HepG2 (cell line): Measurements from ENCODE around the gene TBC1D10B. TPM values are rescaled to one million over a fixed set of nuclear protein-coding genes. Genes with fewer than 3 reads are reported as not detected.

ENCODE experiments used
- ATAC-seq: fragments of 200-7000 bp; cut with Tn5 transposase; 3 replicates; pipeline ENCODE4 v1.9.1; 2020; ENCODE audit warnings: mild to moderate bottlenecking, moderate library complexity
- BruUV-seq: library from RNA; stranded (reverse); fragments of 400-500 nt; replicated peaks from 2 replicates; lab custom pipeline; 2021; lab: Mats Ljungman, UMichigan
- CTCF ChIA-PET: fragments of 300-600 bp; formaldehyde crosslinking; extraction: SDS; loops from one replicate; lab custom pipeline; 2021; ENCODE audit warnings: low total read pairs, inconsistent platforms, low intra/inter-chr PET ratio; lab: Yijun Ruan, JAX
- POLR2A ChIA-PET: fragments of 350-600 bp; sonication (Branson Sonifier 250); formaldehyde crosslinking; loops from one replicate; lab custom pipeline; 2020; ENCODE audit warnings: antibody characterized with exemption, inconsistent platforms; lab: Yijun Ruan, JAX
- DNase-seq: peaks from one replicate; pipeline ENCODE4 v3.0.0-alpha.2; 2015; ENCODE audit warnings: low spot score
- FAIRE-seq: peaks from 3 replicates; lab custom pipeline; 2011; peaks lifted over from hg19 to GRCh38; lab: Jason Lieb, UNC
- H2AFZ ChIP-seq: one replicate; pipeline ENCODE4 v1.6.1; 2011; ENCODE audit warnings: low read length, inconsistent platforms
- H3K27ac ChIP-seq: fragments of 300-600 bp; 3 replicates; pipeline ENCODE4 v1.8.0; 2011; ENCODE audit warnings: mixed run types, mild to moderate bottlenecking, mixed read lengths, low read length, inconsistent platforms; ENCODE audit not compliant: insufficient read depth; ENCODE audit errors: extremely low read length
- H3K27me3 ChIP-seq, 2 experiments: fragments of 200-600 bp in 1 of 2; 2 replicates in 1 of 2; 3 replicates in 1 of 2; pipeline versions ENCODE4 v1.6.0 to v1.8.0; 2011; ENCODE audit warnings: low read length in 2 of 2, mild to moderate bottlenecking in 2 of 2, moderate library complexity in 2 of 2, inconsistent platforms in 1 of 2; ENCODE audit not compliant: insufficient read depth in 2 of 2, control insufficient read depth in 1 of 2
- H3K36me3 ChIP-seq, 2 experiments: fragments of 200-600 bp in 1 of 2; replicated peaks in 1 of 2; 2 replicates in 1 of 2; 3 replicates in 1 of 2; pipeline versions ENCODE4 v1.5.1 to v1.8.0; 2011; ENCODE audit warnings: low read length in 2 of 2, inconsistent platforms in 1 of 2; ENCODE audit not compliant: insufficient read depth in 2 of 2, control insufficient read depth in 1 of 2
- H3K4me1 ChIP-seq: 2 replicates; pipeline ENCODE4 v1.5.1; 2012; ENCODE audit warnings: low read length, inconsistent platforms; ENCODE audit not compliant: insufficient read depth
- H3K4me2 ChIP-seq: 2 replicates; pipeline ENCODE4 v1.6.0; 2011; ENCODE audit warnings: low read depth, low read length, inconsistent platforms
- H3K4me3 ChIP-seq, 3 experiments: fragments of 200-600 bp in 1 of 3; sonication (generic), shearing (Covaris generic) in 1 of 3; replicated peaks in 1 of 3; 2 replicates each; pipeline ENCODE4 v1.5.1; 2011 to 2016; ENCODE audit warnings: low read length in 3 of 3, inconsistent platforms in 2 of 3, low read depth in 2 of 3, mild to moderate bottlenecking in 2 of 3, control low read depth in 1 of 3, mixed read lengths in 1 of 3; ENCODE audit not compliant: insufficient read depth in 1 of 3
- H3K79me2 ChIP-seq: one replicate; pipeline ENCODE4 v1.6.1; 2011; ENCODE audit warnings: low read length, inconsistent platforms; ENCODE audit not compliant: insufficient read depth
- H3K9ac ChIP-seq: 2 replicates; pipeline ENCODE4 v1.6.0; 2011; ENCODE audit warnings: mild to moderate bottlenecking, low read depth, low read length, inconsistent platforms; ENCODE audit not compliant: insufficient read depth
- H3K9me3 ChIP-seq: 2 replicates; pipeline ENCODE4 v1.5.1; 2012; ENCODE audit warnings: mild to moderate bottlenecking, low read length
- H4K20me1 ChIP-seq: 2 replicates; pipeline ENCODE4 v1.6.0; 2011; ENCODE audit warnings: inconsistent platforms, mild to moderate bottlenecking, low read length, moderate library complexity; ENCODE audit not compliant: insufficient read depth
- CHCHD3 ChIP-seq: sonication (generic); formaldehyde crosslinking; IDR thresholded peaks from 2 replicates; pipeline ENCODE4 v1.8.0; 2022; ENCODE audit warnings: mild to moderate bottlenecking, missing genetic modification reagents, moderate library complexity
- NKX3-1 ChIP-seq: sonication (generic); formaldehyde crosslinking; IDR thresholded peaks from 2 replicates; pipeline ENCODE4 v1.5.0; 2020; ENCODE audit warnings: missing genetic modification reagents
- SALL2 ChIP-seq: sonication (generic); formaldehyde crosslinking; IDR thresholded peaks from 2 replicates; pipeline ENCODE4 v1.8.1; 2023; ENCODE audit warnings: mild to moderate bottlenecking, missing genetic modification reagents, inconsistent platforms
- TEAD3 ChIP-seq: optimal IDR thresholded peaks from 2 replicates; pipeline ENCODE3; 2016; ENCODE audit warnings: borderline replicate concordance
- ZBTB37 ChIP-seq: sonication (generic); formaldehyde crosslinking; IDR thresholded peaks from 2 replicates; pipeline ENCODE4 v1.4.0; 2020; ENCODE audit warnings: mild to moderate bottlenecking, missing genetic modification reagents
- ZNF800 ChIP-seq: sonication (generic); formaldehyde crosslinking; IDR thresholded peaks from 2 replicates; pipeline ENCODE4 v1.4.0; 2020; ENCODE audit warnings: missing genetic modification reagents
- WGBS: methylation state at CpG from one replicate; pipeline ENCODE4 v1.1.6; 2017; ENCODE audit warnings: low lambda C conversion rate; 5-methylcytosine and 5-hydroxymethylcytosine counted together
- in situ Hi-C: cut with HindIII; loops from 2 replicates; pipeline ENCODE4 v1.10.0; 2017; ENCODE audit warnings: low pct_unique_long_range_greater_than_20kb; ENCODE audit not compliant: extremely low pct_ligation_motif_present
- intact Hi-C: fragments of 100-400 bp; cut with micrococcal nuclease; formaldehyde crosslinking; loops from one replicate; pipeline ENCODE4 v1.10.0; 2022; ENCODE audit not compliant: unreplicated experiment
- polyA plus RNA-seq, 8 experiments: library from polyadenylated mRNA; depleted of rRNA in 3 of 8; stranded (reverse) in 7 of 8; unstranded in 1 of 8; fragments of >200 nt; fragmentation: Illumina TruSeq in 4 of 8; extraction: Trizol in 4 of 8; gene quantifications; 2 replicates each; pipeline versions ENCODE4 v1.2.1 to v1.2.3, GENCODE V29; 2011 to 2016; ENCODE audit warnings: low read depth in 4 of 8, missing spikeins in 1 of 8, mixed read lengths in 1 of 8; ENCODE audit not compliant: insufficient read depth in 1 of 8
- total RNA-seq, 5 experiments: library from RNA; depleted of rRNA; stranded (reverse); fragments of >200 nt; fragmentation: Illumina TruSeq; extraction: Trizol; gene quantifications; 2 replicates each; pipeline ENCODE4 v1.2.3, GENCODE V29; 2016; ENCODE audit warnings: low read depth in 1 of 5

TBC1D10B gene
- total and polyA plus RNA-seq, 2 of the 13 experiments (the other 11 are each of a cell fraction or from before 2014, with no cell fraction given), result 15.7 to 24.8 TPM

GRCh38 chr16:30359871-30360170, 10.5 kb downstream of the TBC1D10B start:
- ChIA-PET POLR2A (interaction anchor here (6.7 kb wide), 1 partner anchor 10 kb away, joined by 94 read pairs; the partner anchor contains the start of gene TBC1D10B), CTCF (no interaction called here)
- no peak for ATAC-seq
- no peaks in the 10 kb centered on the region for H3K9me3 ChIP-seq
- H3K79me2 ChIP-seq, result peaks cover 18% of the 10 kb centered on the region
- WGBS, result 96% methylated on average over 5 of the region's 6 CpGs
- H3K4me3 ChIP-seq, result no peak overlapping the region
- H4K20me1 ChIP-seq, result no peaks in the 10 kb centered on the region
- in situ Hi-C loops (loop anchor here (10.0 kb wide), 1 partner anchor 255 kb away; the partner anchor contains the start of gene ZNF689), intact Hi-C loops (no loop called here)
- DNase-seq, result no peak
- H2AFZ ChIP-seq, result no peak overlapping the region
- H3K36me3 ChIP-seq, result peaks cover 16 to 49% of the 10 kb centered on the region in 2 experiments; a peak in 4 of 5 replicates
- no peak overlapping the region for H3K4me2 ChIP-seq
- H3K27ac ChIP-seq, result no peak overlapping the region
- TF ChIP-seq SALL2 (CRISPR knock-in tag) (no peak), CHCHD3 (CRISPR knock-in tag) (0 out of 2 replicates have a peak, but pooled peaks have one; percentile 51), ZBTB37 (CRISPR knock-in tag) (no peak), NKX3-1 (CRISPR knock-in tag) (no peak), ZNF800 (CRISPR knock-in tag) (no peak), TEAD3 (CRISPR knock-in tag) (no peak)
- H3K9ac ChIP-seq, result no peak overlapping the region
- no TSS peak for BruUV-seq
- no peak for FAIRE-seq
- H3K27me3 ChIP-seq, result no peaks in the 10 kb centered on the region
- peaks cover 29% of the 10 kb centered on the region for H3K4me1 ChIP-seq
